Endodermal cell (in vitro differentiated cells): ENCODE data around the gene VPS41. TPM values are rescaled to one million over a fixed set of nuclear protein-coding genes. Genes with fewer than 3 reads are reported as not detected.

Experiments used
- DNase-seq: peaks from one replicate; pipeline ENCODE4 v3.0.0-alpha.2; 2017
- H3K27ac ChIP-seq: 2 replicates; pipeline ENCODE4 v1.5.1; 2013; ENCODE audit warnings: mild to moderate bottlenecking, low read depth, low read length, moderate library complexity
- H3K27me3 ChIP-seq: 2 replicates; pipeline ENCODE4 v1.6.1; 2013; ENCODE audit warnings: mild to moderate bottlenecking, low read length, moderate library complexity; ENCODE audit not compliant: insufficient read depth, control insufficient read depth, poor library complexity, severe bottlenecking
- H3K36me3 ChIP-seq: 2 replicates; pipeline ENCODE4 v1.7.0; 2013; ENCODE audit warnings: mild to moderate bottlenecking, low read length, moderate library complexity; ENCODE audit not compliant: control insufficient read depth, insufficient read depth
- H3K4me1 ChIP-seq: one replicate; pipeline ENCODE4 v1.7.0; 2013; ENCODE audit warnings: low read length; ENCODE audit not compliant: control insufficient read depth, insufficient read depth
- H3K4me3 ChIP-seq: 2 replicates; pipeline ENCODE4 v1.5.1; 2013; ENCODE audit warnings: mild to moderate bottlenecking, low read length, moderate library complexity
- H3K9ac ChIP-seq: 2 replicates; pipeline ENCODE4 v1.6.1; 2013; ENCODE audit warnings: mild to moderate bottlenecking, low read length, moderate library complexity; ENCODE audit not compliant: poor library complexity, severe bottlenecking; ENCODE audit errors: extremely low read depth
- H3K9me3 ChIP-seq: 2 replicates; pipeline ENCODE4 v1.6.1; 2013; ENCODE audit warnings: mild to moderate bottlenecking, low read length, moderate library complexity; ENCODE audit not compliant: control insufficient read depth
- H3K27ac Mint-ChIP-seq: 2 replicates; pipeline ENCODE4 v1.8.0; 2020; ENCODE audit warnings: mixed read lengths
- H3K27me3 Mint-ChIP-seq: 2 replicates; pipeline ENCODE4 v1.8.0; 2021; ENCODE audit warnings: mild to moderate bottlenecking, mixed read lengths; ENCODE audit not compliant: insufficient read depth
- H3K36me3 Mint-ChIP-seq: 2 replicates; pipeline ENCODE4 v1.8.0; 2020; ENCODE audit warnings: low read depth, mixed read lengths
- H3K4me1 Mint-ChIP-seq: 2 replicates; pipeline ENCODE4 v1.8.0; 2020; ENCODE audit warnings: mixed read lengths
- H3K4me3 Mint-ChIP-seq: 2 replicates; pipeline ENCODE4 v1.8.0; 2020; ENCODE audit warnings: mild to moderate bottlenecking, moderate library complexity, mixed read lengths
- H3K9me3 Mint-ChIP-seq: 2 replicates; pipeline ENCODE4 v1.8.0; 2020; ENCODE audit warnings: mild to moderate bottlenecking, mixed read lengths
- CTCF ChIP-seq: fragments of 200-600 bp; sonication (generic); conservative IDR thresholded peaks from 2 replicates; pipeline ENCODE4 v1.5.0; 2021; ENCODE audit warnings: antibody characterized with exemption, mild to moderate bottlenecking
- WGBS, 2 experiments: methylation state at CpG; one replicate each; pipeline versions ENCODE4 v1.1.5 to v1.1.7; 2013; ENCODE audit warnings: missing lambda C conversion rate in 2 of 2, mixed read lengths in 1 of 2; ENCODE audit not compliant: insufficient coverage in 1 of 2, insufficient read length in 1 of 2; 5-methylcytosine and 5-hydroxymethylcytosine counted together
- total RNA-seq, 2 donors: library from RNA; stranded (reverse); fragmentation: NEBNext Ultra II Directional in 1 of 2; extraction: Animal tissue kit (Norgen Biotek cat#: 25700) in 1 of 2; gene quantifications; 2 replicates in 1 of 2; 3 replicates in 1 of 2; pipeline ENCODE4 v1.2.1, GENCODE V29; 2021

VPS41 gene
- total RNA-seq, 2 donors from 2014 or later: 77.1 to 78.0 TPM

GRCh38 chr7:38934051-38934450 is 25.1 kb upstream of the VPS41 start:
- WGBS, 2 experiments: 88 to 97% methylated on average over 1 to 3 of the region's 3 CpGs
- H3K36me3 Mint-ChIP-seq: no peaks in the 10 kb centered on the region
- DNase-seq: no peak
- Histone ChIP-seq H3K27ac (no peak overlapping the region), H3K9me3 (no peaks in the 10 kb centered on the region), H3K36me3 (no peaks in the 10 kb centered on the region), H3K27me3 (no peaks in the 10 kb centered on the region), H3K9ac (no peak overlapping the region), H3K4me1 (no peaks in the 10 kb centered on the region), H3K4me3 (no peak overlapping the region)
- TF ChIP-seq CTCF: no peak
- no peak overlapping the region for H3K27ac Mint-ChIP-seq
- H3K4me1 Mint-ChIP-seq: peaks cover 16% of the 10 kb centered on the region
- H3K9me3 Mint-ChIP-seq: no peaks in the 10 kb centered on the region
- H3K27me3 Mint-ChIP-seq: no peaks in the 10 kb centered on the region
- no peak overlapping the region for H3K4me3 Mint-ChIP-seq

DNA sequence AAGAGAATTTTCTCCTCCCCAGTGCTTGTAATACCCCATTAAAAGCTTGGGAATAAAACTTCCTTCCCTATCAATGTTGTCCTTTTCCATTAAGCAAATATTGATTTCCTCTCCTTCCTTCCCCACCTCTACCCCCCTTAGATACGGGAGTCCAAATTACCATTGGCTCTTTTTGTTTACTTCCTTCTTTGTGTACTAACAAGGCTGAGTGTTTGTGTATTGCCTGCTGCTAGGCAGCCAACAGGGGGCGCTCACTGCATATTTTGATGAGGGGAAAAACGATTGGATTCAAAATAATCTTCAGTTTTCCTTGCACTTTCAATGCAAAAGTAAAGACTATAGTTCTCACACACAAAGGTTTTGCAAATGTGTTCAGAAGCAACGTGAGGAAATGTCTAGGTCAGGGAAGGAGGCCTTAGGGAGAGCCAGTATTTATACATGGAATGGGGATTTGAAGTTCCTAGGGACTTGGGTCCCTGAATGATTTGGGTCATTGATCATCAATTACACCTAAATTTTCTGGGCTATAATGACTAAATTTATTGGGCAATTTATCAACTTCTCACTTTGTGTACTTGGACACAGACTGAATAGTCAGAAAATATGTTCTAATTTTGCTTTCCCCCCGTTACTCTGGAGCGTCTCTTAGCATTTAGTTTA is 23.6 kb upstream of the VPS41 start:
- Histone ChIP-seq H3K4me3 (no peak overlapping the region), H3K27ac (no peak overlapping the region), H3K4me1 (no peaks in the 10 kb centered on the region), H3K9ac (no peak overlapping the region), H3K36me3 (no peaks in the 10 kb centered on the region), H3K9me3 (no peaks in the 10 kb centered on the region), H3K27me3 (no peaks in the 10 kb centered on the region)
- Mint-ChIP-seq H3K9me3 (no peaks in the 10 kb centered on the region), H3K4me3 (no peak overlapping the region), H3K27me3 (no peaks in the 10 kb centered on the region), H3K4me1 (peaks cover 15% of the 10 kb centered on the region), H3K36me3 (no peaks in the 10 kb centered on the region), H3K27ac (peak overlapping the region; percentile 75)
- TF ChIP-seq CTCF: peak; percentile 100
- DNase-seq: peak; percentile 90
- WGBS, 2 experiments: 34 to 78% methylated on average over 3 to 6 of the region's 6 CpGs

DNA sequence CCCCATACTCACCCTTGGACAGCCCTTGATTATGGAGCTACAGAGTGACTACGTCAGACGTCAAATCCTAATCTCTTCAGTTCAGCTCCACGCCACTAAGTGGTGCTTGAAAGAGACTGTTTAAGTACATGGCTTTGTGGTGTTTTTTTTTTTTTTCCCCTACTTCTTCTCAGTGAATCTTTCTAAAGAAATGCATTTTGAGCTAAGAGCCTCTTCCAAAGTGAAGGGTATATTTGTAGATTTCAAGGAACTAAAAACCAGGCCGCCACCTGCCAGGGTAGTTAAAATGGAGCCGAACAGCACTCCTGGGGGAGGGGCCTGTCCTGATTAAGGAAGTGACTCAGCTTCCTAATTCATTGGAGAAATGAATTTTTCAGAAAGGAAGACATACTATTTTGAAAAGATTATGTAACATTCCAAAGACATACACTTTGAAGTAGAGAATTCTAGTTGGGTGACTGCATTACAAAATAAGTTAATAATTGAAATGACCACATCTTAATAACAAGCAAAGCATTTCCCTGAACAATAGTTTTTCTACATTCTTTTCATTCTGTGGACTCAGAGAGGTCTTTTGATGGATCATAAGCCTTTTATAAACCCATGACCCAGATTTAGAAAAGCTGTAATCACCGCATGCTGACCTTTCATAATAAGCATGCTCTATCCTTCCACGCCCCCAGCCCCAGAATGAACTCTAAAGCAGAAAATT is 20.6 kb upstream of the VPS41 start:
- H3K36me3 Mint-ChIP-seq: no peaks in the 10 kb centered on the region
- no peak overlapping the region for H3K27ac Mint-ChIP-seq
- Histone ChIP-seq H3K9ac (no peak overlapping the region), H3K4me1 (no peaks in the 10 kb centered on the region), H3K27me3 (no peaks in the 10 kb centered on the region), H3K36me3 (no peaks in the 10 kb centered on the region), H3K4me3 (no peak overlapping the region), H3K9me3 (no peaks in the 10 kb centered on the region), H3K27ac (no peak overlapping the region)
- H3K4me1 Mint-ChIP-seq: peaks cover 11% of the 10 kb centered on the region
- H3K9me3 Mint-ChIP-seq: no peaks in the 10 kb centered on the region
- H3K4me3 Mint-ChIP-seq: no peak overlapping the region
- no peak for DNase-seq
- H3K27me3 Mint-ChIP-seq: peaks cover 2% of the 10 kb centered on the region
- 93 to 100% methylated on average over 3 to 7 of the region's 7 CpGs for WGBS, 2 experiments
- TF ChIP-seq CTCF: peak; percentile 30
